HG02678 (cell line): ENCODE results near the gene ZFR2.
"Not testable (repeated sequence)": the region's sequence is repeated elsewhere in the genome, so short reads cannot be mapped to it uniquely, and the experiment has no call there.

ENCODE experiments used
- ATAC-seq: cut with Tn5 transposase; IDR thresholded peaks from one replicate; pipeline ENCODE4 v1.9.1; 2021; ENCODE audit warnings: mild to moderate bottlenecking, moderate library complexity; ENCODE audit not compliant: unreplicated experiment

The ZFR2 gene

DNA sequence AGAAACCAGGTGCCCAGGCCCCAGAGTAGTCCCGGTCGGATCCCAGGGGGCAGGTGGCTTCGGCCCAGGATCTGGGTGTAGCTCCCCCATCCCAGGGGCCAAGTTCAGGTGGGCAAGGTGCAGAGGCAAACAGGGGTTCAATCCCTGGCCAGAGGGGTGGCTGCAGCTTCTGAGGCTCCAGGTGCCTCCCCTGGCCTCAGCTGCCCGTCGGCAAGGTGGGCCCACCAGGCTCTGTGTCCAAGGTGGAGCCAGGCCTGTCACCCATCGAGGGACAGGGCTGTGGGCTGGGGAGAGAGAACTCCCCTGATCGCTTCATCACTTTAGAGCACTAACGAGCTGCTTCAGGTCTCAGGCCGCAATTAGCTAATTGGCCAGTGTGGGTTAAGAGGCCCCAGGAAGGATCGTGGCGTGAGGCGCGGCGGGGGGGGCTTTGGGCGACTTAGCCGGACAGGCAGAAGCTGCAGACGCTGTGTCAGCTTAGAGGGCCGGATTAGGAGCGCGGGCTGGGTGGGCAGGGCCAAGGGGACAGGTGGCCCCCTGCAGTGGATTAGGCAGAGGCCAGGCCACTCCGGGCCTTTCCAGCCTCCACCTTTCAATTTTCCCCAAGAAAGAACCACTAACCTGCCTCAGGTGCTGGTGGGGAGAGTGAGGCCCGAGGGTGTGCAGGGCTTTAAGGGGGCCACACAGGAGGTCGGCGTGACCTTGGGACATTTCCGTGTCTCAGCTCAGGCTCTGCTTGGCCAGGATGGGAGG lies 94.0 kb downstream of the ZFR2 start:
- no peak for ATAC-seq

DNA sequence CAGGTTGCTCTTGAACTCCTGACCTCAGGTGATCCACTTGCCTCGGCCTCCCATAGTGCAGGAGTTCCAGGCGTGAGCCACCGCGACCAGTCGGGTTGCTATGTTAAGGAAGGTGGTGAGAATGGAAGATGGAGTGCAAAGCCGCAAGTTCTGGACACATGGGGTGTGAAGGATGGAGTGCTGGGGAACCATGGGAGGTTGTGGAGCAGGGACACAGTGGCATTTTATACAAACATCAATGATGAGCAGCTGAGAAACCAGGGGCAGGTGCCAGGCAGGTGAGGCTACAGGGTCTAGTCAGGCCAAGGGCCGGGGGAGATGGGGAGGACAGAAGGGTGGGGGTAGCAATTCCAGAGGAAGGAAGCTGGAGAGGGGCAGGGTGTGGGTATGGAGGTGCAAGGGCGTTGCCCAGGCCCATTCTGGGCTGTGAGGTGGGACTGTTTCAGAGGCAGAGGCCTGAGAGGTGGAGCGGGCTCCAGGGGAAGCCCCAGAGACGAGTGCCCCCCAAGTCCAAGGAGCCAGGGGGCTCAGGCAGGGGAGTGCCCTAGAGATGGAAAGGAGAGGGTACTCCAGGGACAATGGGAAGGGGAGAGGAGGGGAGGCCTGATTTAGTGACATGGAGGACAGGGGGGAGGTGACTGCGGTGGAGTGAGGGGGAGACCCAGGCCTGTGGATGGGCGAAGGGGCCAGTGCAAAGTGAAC lies 94.9 kb downstream of the ZFR2 start:
- no peak for ATAC-seq

DNA sequence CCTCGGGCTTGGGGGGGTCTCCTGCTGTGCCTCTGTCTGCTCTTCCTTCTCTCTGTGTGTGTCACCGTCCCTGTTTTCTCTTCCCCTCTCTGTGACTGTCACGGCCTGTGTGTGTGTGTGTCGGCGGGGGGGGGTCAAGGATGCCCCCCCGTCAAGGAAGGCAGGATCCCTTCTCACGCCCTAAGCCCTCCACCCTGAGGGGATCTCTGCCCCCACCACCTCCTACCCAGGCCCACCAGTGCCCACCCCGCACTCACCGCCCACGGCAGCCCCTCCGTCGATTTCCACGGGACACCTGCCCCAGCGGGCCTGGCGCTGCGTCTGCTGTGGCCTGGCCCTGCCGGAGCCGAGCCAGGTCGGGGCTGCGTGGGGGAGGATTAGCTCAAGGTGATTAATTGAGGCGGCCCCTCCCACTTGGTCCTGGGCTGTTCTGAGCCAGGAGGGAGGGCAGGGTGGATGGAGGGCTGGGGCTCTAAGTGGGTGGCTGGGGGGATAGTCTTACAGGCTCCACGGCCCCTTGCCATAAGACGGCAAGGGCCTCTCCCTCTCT lies 96.9 kb downstream of the ZFR2 start, which contains the start of gene RAX2:
TSS of gene RAX2 (minus strand) at position 323 of the 550 bp plus-strand sequence. CDS start 486 bp downstream, outside the sequence.
- ATAC-seq, result no peak

DNA sequence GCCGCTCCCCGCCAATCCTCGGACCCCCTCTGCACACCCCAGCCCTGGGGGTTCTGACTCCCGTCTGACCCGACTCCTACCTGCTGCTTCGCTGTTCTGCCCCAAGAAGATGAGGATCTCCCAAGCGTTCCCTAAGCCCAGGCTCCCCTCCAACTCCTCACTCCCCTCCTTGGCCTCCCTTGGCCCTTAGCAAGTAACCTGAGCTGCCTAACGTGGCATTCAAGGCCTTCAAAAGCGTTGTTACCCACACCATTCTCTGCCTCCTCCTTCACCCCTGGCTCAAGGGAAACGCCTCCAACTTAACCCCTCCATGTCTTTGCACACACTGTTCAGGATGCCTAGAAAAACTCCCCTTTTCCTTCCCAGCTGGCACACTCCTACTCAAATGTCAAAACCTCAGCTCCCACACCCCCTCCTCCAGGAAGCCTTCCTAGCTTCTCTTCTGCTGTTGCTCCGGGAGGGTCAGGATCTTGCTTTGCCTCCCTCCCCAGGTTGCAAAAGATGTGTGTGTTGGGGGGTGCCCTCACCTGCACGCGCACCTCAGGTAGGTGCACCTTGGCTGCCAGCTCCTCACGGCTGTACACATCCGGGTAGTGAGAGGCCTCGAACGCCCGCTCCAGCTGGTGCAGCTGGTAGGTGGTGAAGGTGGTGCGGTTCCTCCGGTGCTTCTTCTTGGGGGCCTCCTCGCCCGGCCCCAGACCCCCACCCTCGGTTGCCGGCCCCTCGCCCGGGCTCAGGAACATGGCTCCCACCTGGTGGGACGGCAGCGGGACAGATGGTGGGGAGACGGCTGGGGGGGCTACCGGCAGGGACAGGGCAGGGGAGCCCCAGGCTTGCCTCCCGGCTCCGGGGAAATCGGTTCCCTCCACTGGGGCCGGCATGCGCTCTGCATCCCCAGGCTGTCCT lies 97.6 kb downstream of the ZFR2 start:
- no peak for ATAC-seq

DNA sequence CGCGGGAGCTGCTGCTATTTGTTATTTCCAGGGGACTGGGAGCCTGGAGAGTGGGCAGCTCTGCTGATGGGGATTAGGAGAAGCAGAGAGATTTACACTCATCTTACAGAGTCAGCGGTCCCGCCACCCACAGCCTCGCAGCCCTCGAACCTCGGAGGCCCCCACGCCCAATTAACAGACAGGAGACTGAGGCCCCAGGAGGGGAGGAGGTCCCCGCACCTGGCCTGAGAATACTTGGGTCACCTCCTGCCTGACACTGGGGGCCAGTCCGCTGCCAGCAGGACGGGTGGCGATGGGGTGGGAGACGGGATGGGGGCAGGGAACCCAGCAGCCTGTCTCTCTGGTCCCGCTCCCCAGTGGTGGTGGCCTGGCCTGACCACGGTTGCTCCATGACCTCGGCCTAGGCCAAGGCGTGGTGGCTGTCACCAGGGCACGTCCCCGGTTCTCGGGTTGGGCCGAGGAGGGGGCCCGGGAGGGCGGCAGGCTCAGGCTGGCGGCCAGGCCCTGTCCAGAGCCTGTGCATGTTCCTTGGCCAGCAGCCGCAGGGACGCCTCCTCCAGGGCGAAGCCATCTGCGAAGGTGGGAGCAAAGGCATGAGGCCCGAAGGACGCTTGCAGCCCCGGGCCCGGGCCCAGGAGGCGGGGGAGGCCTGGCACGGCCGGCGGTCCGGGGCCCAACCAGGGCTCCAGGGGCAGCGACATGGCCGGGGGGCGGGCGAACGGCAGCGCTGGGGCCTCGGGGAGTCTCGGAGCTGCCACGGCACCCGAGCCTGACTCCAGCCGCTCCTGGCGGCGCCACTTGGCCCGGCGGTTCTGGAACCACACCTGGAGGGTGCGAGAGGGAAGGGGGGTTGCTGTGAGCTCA lies 98.5 kb downstream of the ZFR2 start:
- no peak for ATAC-seq

DNA sequence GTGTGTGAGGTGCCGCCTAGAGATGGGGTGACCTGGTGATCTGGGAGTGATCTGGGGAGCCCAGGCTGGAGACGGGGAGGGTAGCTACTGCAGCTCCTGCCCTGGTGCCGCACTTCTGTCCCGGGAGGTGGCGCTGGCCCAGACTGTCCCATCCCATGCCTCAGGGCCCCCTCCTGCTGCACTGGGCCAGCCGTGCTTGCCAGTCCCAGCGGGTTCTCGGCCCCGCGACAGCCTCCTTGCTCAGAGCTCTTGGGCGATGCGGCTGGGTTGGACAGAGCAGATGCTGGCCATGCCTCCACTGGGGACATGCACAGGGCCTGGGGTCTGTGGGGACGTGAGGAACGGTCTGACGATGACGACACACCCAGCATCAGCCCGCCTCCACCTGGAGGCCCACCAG lies 99.3 kb downstream of the ZFR2 start:
- no peak for ATAC-seq

DNA sequence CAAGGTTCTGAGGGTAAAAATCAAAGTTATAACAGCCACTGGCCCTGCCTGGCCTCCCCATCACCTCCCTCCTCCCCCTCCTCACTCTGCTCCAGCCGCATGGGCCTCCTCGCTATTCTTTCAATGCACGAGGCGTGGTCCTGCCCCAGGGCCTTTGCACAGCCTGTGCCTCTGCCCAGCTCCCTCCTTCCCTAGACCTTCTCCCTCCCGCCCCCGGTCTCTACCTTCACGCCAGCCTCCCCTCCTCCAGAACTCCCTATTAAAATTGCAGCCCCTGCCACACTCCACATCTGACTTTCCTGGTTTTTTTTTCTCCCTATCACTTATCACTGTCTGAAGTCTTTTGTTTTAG lies 100.1 kb downstream of the ZFR2 start:
- no peak for ATAC-seq

DNA sequence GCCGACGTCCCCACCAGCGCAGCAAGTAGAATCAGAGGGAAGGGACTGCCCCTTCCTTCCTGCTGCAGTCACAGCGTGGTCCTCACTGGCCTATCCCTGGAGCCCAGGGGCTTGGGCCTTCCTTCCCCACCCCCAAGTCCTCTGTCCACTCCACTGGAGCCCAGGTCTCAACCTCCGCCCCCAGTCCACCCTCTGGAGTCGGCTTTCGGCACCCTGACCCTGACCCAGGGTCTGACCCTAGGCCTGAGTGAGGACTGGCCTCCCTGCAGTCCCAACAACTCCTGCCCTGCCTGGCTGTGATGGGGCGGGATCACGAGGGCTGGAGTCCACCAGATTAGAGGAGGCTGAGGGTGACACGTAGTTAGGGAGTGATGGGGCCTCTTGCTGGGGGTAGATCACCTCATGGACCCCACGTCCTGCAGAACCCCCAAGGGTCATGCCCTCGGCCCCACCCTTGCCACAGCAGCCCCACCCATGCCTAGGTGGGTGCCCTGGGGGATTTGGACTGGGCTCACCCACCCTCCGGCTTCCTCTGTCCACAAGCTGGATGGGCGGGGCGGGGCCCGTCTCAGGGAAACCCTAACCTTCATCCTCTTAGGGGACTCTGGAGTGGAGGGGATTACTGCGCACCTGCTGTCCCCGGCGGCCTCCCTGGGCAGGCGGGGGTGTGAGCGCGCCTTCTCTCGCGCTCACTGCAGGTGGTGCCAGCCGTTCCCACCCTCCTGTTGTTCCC lies 100.7 kb downstream of the ZFR2 start:
- ATAC-seq, result no peak

DNA sequence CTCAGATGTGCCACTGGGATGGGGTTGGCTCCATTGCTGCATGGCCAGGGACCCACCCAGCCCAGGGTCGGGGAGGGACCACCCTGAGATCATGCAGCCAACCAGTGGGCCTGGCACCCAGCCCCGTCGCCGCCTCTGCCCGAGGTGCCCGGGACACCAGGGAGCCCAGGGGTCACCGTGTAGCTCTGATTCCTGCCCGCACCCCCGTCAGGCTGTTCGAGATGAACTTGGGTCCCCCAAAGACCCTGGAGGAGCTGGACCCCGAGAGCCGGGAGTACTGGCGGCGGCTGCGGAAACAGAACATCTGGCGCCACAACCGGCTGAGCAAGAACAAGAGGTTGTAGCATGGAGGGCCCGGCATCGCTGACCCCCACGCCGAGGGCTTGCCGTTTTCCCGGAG lies 101.8 kb downstream of the ZFR2 start:
- ATAC-seq, result no peak

DNA sequence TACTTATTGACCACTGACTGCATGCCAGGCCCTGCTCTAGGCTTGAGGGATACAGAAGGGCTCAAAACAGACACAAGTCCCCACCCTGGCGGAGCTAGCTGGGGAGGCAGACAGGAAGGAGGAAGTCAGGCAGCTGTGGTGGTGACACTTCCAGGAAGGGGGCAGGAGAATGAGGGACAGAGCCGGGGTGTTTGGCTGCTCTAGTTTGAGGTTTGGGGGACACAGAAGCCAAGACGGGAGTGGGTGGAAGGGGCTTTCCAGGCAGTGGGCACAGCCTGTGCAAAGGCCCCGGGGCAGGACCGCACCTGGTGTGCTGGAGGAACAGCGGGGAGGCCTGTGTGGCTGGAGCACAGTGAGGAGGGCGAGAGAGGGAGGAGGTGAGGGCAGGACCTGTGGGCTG lies 102.3 kb downstream of the ZFR2 start:
- ATAC-seq, result no peak

DNA sequence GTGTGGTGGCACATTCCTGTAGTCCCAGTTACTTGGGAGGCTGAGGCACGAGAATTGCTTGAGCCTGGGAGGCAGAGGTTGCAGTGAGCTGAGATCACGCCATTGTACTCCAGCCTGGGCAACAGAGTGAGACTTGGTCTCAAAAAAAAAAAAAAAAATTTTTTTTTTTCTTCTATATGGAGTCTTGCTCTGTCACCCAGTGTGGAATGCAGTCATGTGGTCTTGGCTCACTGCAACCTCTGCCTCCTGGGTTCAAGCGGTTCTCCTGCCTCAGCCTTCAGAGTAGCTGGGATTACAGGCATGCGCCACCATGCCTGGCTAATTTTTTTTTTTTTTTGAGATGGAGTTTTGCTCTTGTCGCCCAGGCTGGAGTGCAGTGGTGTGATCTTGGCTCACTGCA lies 103.1 kb downstream of the ZFR2 start:
- ATAC-seq, result not testable (repeated sequence)

DNA sequence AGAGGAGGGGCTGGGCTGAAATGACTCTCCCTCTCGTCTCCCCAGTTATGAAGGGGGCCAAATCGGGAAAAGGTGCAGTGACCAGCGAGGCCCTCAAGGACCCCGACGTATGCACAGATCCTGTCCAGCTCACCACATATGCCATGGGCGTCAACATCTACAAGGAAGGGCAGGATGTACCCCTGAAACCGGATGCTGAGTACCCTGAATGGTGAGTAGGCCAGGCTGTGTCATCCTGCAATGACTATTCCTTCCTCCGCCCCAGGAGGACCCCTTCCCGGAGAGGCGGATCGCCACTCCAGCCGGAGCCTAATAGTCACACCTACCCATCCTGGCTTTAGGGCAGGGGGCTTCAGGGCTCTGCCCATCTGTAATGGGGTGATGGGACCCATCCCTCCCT lies 103.7 kb downstream of the ZFR2 start:
- no peak for ATAC-seq

DNA sequence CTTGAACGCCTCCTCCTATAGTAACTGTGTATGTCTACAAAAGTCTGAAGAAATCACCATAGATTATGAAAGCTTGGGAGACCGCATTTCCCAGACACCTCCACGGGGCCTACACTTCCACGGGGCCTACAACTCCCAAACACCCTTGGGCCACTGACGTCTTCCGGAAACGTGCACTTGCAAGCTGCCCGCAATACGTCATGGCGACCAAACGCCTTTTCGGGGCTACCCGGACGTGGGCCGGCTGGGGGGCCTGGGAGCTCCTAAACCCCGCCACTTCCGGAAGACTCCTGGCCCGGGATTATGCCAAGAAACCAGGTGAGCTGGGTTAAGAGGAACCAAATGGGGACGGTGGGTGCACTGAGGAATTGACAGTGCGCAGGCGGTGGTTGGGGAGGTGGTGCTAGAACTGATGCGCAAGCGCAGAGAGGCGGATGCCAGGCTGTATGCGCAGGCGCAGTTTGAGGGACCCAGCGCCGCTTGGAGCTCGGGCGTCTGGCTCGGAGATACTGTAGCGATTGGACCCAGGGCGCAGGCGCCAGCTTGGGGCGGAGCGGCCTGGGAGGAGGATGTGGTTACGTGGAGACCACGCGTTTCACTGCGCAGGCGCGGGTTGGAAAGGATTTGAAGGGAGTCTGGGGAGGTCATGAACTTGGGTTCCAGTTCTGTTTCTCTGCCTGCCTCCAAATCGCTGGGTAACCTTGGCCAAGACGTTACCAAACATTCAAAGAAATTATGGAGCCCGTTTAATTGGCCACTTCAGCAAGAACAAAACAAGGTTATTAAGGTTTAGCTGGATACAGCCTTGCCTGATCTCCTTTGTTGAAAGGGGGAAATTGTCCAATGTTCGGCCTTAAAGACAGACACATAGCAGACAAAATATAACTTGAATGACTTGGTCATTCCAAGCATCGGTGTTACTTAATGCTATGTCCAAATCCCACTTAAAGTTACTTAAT lies 106.1 kb downstream of the ZFR2 start, which contains the start of gene MRPL54:
TSS of gene MRPL54 (plus strand) at position 182 of the 959 bp plus-strand sequence. CDS start at position 201, 19 bp downstream.
- ATAC-seq, result peak; percentile 81

DNA sequence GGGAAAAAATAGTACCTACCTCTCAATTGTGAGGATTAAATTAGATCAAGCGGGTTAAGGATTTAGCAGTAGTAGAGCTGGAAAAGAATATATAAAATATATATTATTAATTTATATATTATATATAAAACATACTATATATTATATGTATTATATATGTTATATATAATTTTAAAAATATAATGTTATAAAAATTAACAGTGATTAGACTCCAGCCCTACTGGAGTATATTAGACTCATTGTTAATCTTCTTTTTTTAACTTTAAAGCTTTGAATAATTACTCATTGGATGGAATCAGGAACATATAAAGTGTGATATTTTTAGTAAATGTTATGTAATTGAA lies 106.7 kb downstream of the ZFR2 start:
- ATAC-seq, result no peak

DNA sequence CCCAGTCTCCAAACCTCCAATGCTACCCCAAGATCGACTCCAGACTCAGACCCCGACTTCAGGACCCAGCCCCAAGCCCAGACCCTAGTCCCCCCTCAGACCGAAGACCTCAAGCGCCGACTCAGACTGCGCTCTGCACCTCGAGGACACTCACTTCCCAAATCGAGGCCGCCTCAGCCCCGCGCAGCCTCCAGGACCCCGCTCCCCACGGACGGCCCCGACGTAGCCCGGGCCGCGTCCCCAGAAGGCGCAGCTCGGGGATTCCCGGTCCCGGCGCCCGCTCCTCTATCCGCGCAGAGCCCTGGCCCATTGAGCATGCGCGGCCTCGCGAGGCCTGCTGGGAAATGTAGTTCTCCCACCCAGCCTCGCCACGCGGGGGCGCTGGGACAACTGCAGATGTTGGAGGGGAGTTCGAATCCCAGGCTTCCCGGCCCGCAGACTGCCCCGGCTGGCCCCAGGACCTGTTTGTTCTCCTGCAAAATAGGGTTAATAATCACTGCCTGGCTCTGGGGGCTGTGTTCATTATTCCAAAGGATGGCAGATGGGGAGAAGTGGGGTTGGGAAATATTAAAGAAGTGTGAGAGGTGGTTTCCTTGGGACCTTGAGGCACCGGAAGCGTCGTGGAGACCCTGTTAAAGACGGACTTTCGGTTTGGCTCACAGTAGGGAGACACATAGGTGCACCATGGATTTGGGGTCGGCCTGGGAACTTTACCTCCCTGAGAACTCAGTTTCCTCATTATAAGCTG lies 107.3 kb downstream of the ZFR2 start, which contains the start of gene APBA3:
TSS of gene APBA3 (minus strand) at position 311 of the 748 bp plus-strand sequence. CDS start 1,428 bp downstream, outside the sequence.
- ATAC-seq, result peak; percentile 52

DNA sequence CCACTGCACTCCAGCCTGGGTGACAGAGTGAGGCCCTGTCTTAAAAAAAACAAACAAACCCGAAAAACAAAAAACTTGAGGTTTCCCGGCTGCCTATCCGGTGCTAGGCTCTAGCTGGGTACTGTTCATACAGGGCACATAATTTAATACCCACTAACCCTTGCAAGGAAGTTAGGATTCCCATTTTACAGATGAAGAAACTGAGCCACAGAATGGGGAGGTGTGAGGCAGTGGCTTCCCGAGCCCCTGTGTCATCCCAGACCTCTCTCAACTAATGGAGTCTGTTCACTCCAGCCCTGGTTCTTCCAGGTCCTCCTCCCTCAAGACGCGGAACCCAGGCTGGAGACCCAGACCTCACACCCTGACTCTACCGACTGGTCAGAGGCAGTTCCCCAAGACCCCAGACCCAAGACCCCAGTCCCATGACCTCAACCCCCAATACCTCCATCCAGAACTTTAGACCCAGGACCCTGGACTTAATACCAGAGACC lies 107.9 kb downstream of the ZFR2 start:
- no peak for ATAC-seq

DNA sequence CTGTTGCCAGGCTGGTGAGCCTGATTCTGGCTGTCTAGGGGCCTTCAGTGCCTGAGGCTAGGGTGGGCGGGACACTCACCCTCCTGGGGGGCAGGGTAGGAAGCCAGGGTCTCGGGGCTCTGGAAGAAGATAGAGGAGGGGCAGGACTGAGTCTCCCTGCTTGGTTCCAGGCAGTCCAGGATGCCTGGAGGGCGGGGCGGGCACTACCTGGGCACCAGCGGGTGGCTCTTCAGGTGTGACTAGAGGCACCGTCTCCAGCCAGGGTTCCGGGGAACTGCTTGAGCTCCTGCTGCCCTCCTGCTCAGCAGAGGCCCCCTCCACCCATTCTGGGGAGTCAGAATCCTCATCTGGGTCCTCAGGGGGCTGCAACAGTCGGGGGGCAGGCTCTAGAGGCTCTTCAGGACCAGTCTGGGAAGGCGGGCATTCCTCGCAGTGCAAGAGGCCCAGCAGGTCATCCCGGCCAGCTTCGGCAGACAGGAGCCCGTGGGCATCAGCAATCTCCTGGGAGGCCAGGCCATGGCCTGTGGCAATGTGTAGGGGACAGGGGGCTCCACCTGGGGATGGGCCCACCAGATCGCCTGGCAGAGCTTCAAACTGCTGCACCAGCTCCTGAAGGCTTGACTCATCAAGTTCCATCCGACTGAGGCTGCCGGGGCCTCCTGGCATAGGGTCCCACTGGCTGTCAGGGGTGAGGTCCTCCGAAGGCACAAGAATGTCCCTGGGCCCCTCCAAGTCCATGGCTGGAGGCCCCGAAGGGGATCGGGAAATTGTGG lies 109.2 kb downstream of the ZFR2 start:
- no peak for ATAC-seq
